KMS-11 (cell line): Measurements from ENCODE around the gene KLF7.

ENCODE experiments used
- H2AFZ ChIP-seq: fragments of 200-600 bp; sonication (generic); 2 replicates; pipeline ENCODE4 v1.6.1; 2016; ENCODE audit warnings: antibody characterized with exemption, mixed run types, low read depth
- H3K27ac ChIP-seq: fragments of 200-600 bp; sonication (generic); 2 replicates; pipeline ENCODE4 v1.6.1; 2016; ENCODE audit warnings: mild to moderate bottlenecking, mixed run types
- H3K27me3 ChIP-seq: fragments of 200-600 bp; sonication (generic); 2 replicates; pipeline ENCODE4 v1.6.1; 2017; ENCODE audit warnings: mild to moderate bottlenecking, low read depth, mixed run types, moderate library complexity; ENCODE audit not compliant: insufficient read depth
- H3K36me3 ChIP-seq: fragments of 200-600 bp; sonication (generic); 2 replicates; pipeline ENCODE4 v1.6.1; 2017; ENCODE audit warnings: mild to moderate bottlenecking, mixed run types; ENCODE audit not compliant: insufficient read depth
- H3K4me1 ChIP-seq: fragments of 200-600 bp; sonication (generic); 2 replicates; pipeline ENCODE4 v1.6.1; 2016; ENCODE audit warnings: mild to moderate bottlenecking, low read depth, mixed run types; ENCODE audit not compliant: poor library complexity, severe bottlenecking
- H3K4me2 ChIP-seq: fragments of 200-600 bp; sonication (generic); 2 replicates; pipeline ENCODE4 v1.7.0; 2016; ENCODE audit warnings: mild to moderate bottlenecking, mixed run types
- H3K4me3 ChIP-seq: fragments of 200-600 bp; sonication (generic); IDR thresholded peaks from 2 replicates; pipeline ENCODE4 v1.6.1; 2017; ENCODE audit warnings: low read depth, low read length, mixed read lengths; ENCODE audit not compliant: insufficient read depth
- H3K79me2 ChIP-seq: fragments of 200-600 bp; sonication (generic); 2 replicates; pipeline ENCODE4 v1.6.1; 2016; ENCODE audit warnings: low read depth, mixed run types; ENCODE audit not compliant: insufficient read depth
- H3K9ac ChIP-seq: fragments of 200-600 bp; sonication (generic); 2 replicates; pipeline ENCODE4 v1.6.1; 2016; ENCODE audit warnings: mild to moderate bottlenecking, mixed run types
- H4K20me1 ChIP-seq: fragments of 200-600 bp; sonication (generic); 2 replicates; pipeline ENCODE4 v1.6.1; 2016; ENCODE audit warnings: mild to moderate bottlenecking, mixed run types; ENCODE audit not compliant: insufficient read depth
- CTCF ChIP-seq: fragments of 200-600 bp; sonication (generic); conservative IDR thresholded peaks from 2 replicates; pipeline ENCODE4 v1.6.1; 2017; ENCODE audit warnings: low read depth, mild to moderate bottlenecking, antibody characterized with exemption, low read length, moderate library complexity, mixed read lengths

Gene KLF7

GRCh38 chr2:207181526-207182274 lies 16.0 kb upstream of the KLF7 start:
- Histone ChIP-seq H3K4me3 (no peak overlapping the region), H3K4me1 (no peaks in the 10 kb centered on the region), H3K36me3 (no peaks in the 10 kb centered on the region), H2AFZ (no peak overlapping the region), H3K4me2 (no peak overlapping the region), H4K20me1 (no peaks in the 10 kb centered on the region), H3K9ac (no peak overlapping the region), H3K79me2 (no peaks in the 10 kb centered on the region), H3K27me3 (no peaks in the 10 kb centered on the region), H3K27ac (no peak overlapping the region)
- TF ChIP-seq CTCF = no peak

DNA sequence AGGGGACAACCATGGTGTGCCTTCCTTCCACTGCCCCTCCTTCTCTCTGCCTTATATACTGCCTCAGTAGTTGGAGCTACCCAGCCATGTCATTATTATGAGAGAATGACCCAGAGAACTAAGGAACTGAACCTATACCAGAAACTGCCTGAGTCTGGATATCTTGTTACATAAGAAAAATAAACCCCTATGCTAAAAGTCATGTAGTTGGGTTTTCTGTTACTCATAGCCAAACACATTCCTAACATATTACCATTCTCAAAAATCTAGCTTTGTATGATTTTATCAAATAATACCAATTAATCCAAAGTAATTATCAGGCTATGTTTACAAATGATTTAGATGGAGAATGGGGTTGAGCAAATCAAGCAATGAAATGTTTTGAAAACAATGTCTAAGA lies 15.0 kb upstream of the KLF7 start:
- no peak overlapping the region for H3K27ac ChIP-seq
- no peaks in the 10 kb centered on the region for H3K27me3 ChIP-seq
- H3K4me1 ChIP-seq = no peaks in the 10 kb centered on the region
- no peak overlapping the region for H2AFZ ChIP-seq
- no peak for TF ChIP-seq CTCF
- no peaks in the 10 kb centered on the region for H3K79me2 ChIP-seq
- no peaks in the 10 kb centered on the region for H4K20me1 ChIP-seq
- H3K9ac ChIP-seq = no peak overlapping the region
- H3K4me2 ChIP-seq = no peak overlapping the region
- no peaks in the 10 kb centered on the region for H3K36me3 ChIP-seq
- H3K4me3 ChIP-seq = no peak overlapping the region

GRCh38 chr2:207176247-207176646 lies 10.5 kb upstream of the KLF7 start:
- H2AFZ ChIP-seq = no peak overlapping the region
- no peak overlapping the region for H3K4me2 ChIP-seq

GRCh38 chr2:207173641-207174040 lies 7.9 kb upstream of the KLF7 start:
- Histone ChIP-seq H2AFZ (no peak overlapping the region), H3K27ac (no peak overlapping the region), H3K9ac (no peak overlapping the region), H3K4me1 (no peaks in the 10 kb centered on the region), H3K27me3 (no peaks in the 10 kb centered on the region), H3K36me3 (no peaks in the 10 kb centered on the region), H3K79me2 (no peaks in the 10 kb centered on the region), H4K20me1 (no peaks in the 10 kb centered on the region), H3K4me3 (no peak overlapping the region), H3K4me2 (no peak overlapping the region)
- no peak for TF ChIP-seq CTCF

More at GRCh38 chr2:207176247-207176646, 10.5 kb upstream of the KLF7 start:
- H3K27me3 ChIP-seq = no peaks in the 10 kb centered on the region
- no peak overlapping the region for H3K9ac ChIP-seq
- no peak overlapping the region for H3K4me3 ChIP-seq
- no peak for TF ChIP-seq CTCF
- H3K79me2 ChIP-seq = no peaks in the 10 kb centered on the region
- H4K20me1 ChIP-seq = no peaks in the 10 kb centered on the region
- no peaks in the 10 kb centered on the region for H3K36me3 ChIP-seq
- H3K27ac ChIP-seq = no peak overlapping the region
- H3K4me1 ChIP-seq = no peaks in the 10 kb centered on the region
